ENCODE results near the gene QRICH1.
"Not testable (repeated sequence)": the region's sequence is repeated elsewhere in the genome, so short reads cannot be mapped to it uniquely, and the experiment has no call there.

- not testable (repeated sequence) for TF ChIP-seq CTCF (IDR thresholded peaks at IDR 0.05; ENCODE audit: insufficient read depth, low read length, poor library complexity, severe bottlenecking); EZH2phosphoT487 (conservative IDR thresholded peaks at IDR 0.05; ENCODE audit: low read length)
These were observed 85.2 kb downstream of the QRICH1 start for GRCh38 chr3:49008627-49009026.

Measured in SU-DHL-6 (cell line).